Measurements from ENCODE around the gene SLC9B1. TPM values are rescaled to one million over a fixed set of nuclear protein-coding genes. Genes with fewer than 3 reads are reported as not detected.
"Not testable (repeated sequence)": the region's sequence is repeated elsewhere in the genome, so short reads cannot be mapped to it uniquely, and the experiment has no call there.

Gene SLC9B1
- total and polyA plus RNA-seq, 4 donors = 0.12 to 4.6 (median 0.35) TPM

DNA sequence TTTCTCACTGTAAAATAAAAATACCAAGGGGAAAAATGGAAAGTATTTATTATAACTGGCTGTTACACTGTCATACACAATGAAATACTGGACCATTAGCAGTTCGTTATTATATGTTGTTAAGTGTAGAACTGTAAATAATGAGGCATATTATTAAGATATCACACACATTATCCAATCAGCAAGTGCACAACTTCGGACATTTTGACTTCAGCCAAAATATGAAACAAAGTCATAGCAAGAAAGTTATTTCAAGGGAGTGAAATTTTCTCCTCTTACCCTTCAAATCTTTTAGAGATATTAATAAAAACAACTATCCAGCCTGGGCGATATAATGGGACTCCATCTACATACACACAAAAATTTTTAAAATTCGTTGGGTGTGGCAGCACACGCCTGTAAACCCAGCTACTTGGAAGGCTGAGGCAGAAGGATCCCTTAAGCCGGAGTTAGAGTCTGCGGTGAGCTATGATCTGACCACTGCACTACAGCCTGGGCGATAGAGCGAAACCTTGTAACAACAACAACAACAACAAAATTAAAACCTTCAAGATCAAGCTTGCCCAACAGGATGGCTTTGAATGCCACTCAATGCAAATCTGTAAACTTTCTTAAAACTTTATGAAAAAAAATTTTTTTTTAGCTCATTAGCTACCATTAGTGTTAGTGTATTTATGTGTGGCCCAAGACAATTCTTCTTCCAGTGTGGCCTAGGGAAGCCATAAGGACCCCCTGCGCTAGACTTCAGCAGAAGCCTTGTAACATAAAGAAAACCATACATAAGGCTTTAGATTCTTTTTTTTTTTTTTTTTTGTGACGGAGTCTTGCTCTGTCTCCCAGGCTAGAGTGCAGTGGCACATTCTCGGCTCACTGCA, 152.0 kb downstream of the SLC9B1 start:
- TF ChIP-seq, protein P1, sequence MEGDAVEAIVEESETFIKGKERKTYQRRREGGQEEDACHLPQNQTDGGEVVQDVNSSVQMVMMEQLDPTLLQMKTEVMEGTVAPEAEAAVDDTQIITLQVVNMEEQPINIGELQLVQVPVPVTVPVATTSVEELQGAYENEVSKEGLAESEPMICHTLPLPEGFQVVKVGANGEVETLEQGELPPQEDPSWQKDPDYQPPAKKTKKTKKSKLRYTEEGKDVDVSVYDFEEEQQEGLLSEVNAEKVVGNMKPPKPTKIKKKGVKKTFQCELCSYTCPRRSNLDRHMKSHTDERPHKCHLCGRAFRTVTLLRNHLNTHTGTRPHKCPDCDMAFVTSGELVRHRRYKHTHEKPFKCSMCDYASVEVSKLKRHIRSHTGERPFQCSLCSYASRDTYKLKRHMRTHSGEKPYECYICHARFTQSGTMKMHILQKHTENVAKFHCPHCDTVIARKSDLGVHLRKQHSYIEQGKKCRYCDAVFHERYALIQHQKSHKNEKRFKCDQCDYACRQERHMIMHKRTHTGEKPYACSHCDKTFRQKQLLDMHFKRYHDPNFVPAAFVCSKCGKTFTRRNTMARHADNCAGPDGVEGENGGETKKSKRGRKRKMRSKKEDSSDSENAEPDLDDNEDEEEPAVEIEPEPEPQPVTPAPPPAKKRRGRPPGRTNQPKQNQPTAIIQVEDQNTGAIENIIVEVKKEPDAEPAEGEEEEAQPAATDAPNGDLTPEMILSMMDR (IDR thresholded peaks at IDR 0.05; ENCODE audit: control extremely low read depth, extremely low read depth) = no peak

DNA sequence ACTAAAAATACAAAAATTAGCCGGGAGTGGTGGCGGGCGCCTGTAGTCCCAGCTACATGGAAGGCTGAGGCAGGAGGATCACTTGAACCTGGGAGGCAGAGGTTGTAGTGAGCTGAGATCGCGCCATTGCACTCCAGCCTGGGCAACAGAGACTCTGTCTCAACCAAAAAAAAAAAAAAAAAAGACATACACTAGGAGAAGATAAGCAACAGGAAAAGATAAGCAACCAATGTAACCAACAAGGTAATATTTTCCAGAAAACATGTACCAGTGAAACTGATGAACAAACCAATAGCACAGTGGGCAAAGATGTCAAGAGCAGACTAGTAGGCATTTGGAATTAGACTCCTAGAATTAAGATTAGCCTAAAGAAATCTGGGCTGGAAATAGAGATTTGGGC, 154.2 kb downstream of the SLC9B1 start:
- H3K9me3 ChIP-seq (ENCODE audit: control insufficient read depth in 4 of 4, insufficient read depth in 3 of 4, low read length in 3 of 4); H3K27ac ChIP-seq (ENCODE audit: low read depth in 1 of 2, low read length in 1 of 2); H3K36me3 ChIP-seq (ENCODE audit: control insufficient read depth in 4 of 4, insufficient read depth in 4 of 4, low read length in 4 of 4); H3K9ac ChIP-seq (ENCODE audit: insufficient read depth in 1 of 2, low read length in 2 of 2); H3K27me3 ChIP-seq (ENCODE audit: control insufficient read depth in 3 of 3, insufficient read depth in 3 of 3, low read length in 2 of 3); ATAC-seq (ENCODE audit: insufficient read depth, low FRiP score); DNase-seq; H3K4me3 ChIP-seq: not testable (repeated sequence)
- H3K4me1 ChIP-seq (ENCODE audit: control insufficient read depth in 5 of 5, insufficient read depth in 5 of 5, low read length in 5 of 5) = peaks cover 0 to 18% (median 1%) of the 10 kb centered on the region in 5 donors
- WGBS, 2 donors = 92 to 97% methylated on average over 5 of the region's 5 CpGs

More for the DNA sequence above, 152.0 kb downstream of the SLC9B1 start:
- H3K4me3 ChIP-seq = no peak overlapping the region
- H3K9me3 ChIP-seq (ENCODE audit: control insufficient read depth in 4 of 4, insufficient read depth in 3 of 4, low read length in 3 of 4) = no peaks in the 10 kb centered on the region
- peak overlapping the region; percentile 96 to 98 for H3K27ac ChIP-seq (ENCODE audit: low read depth in 1 of 2, low read length in 1 of 2)
- peak overlapping the region; percentile 70 to 100 for H3K9ac ChIP-seq (ENCODE audit: insufficient read depth in 1 of 2, low read length in 2 of 2)
- peaks cover 0 to 25% (median 1%) of the 10 kb centered on the region in 5 donors for H3K4me1 ChIP-seq (ENCODE audit: control insufficient read depth in 5 of 5, insufficient read depth in 5 of 5, low read length in 5 of 5)
- H3K36me3 ChIP-seq (ENCODE audit: control insufficient read depth in 4 of 4, insufficient read depth in 4 of 4, low read length in 4 of 4) = no peaks in the 10 kb centered on the region
- peak in 2 of 3 donors; percentile 4 to 17 for DNase-seq
- no peak for ATAC-seq (ENCODE audit: insufficient read depth, low FRiP score)
- no peaks in the 10 kb centered on the region for H3K27me3 ChIP-seq (ENCODE audit: control insufficient read depth in 3 of 3, insufficient read depth in 3 of 3, low read length in 2 of 3)
- 72 to 74% methylated on average over 12 of the region's 12 CpGs for whole genome bisulfite sequencing, 2 donors

DNA sequence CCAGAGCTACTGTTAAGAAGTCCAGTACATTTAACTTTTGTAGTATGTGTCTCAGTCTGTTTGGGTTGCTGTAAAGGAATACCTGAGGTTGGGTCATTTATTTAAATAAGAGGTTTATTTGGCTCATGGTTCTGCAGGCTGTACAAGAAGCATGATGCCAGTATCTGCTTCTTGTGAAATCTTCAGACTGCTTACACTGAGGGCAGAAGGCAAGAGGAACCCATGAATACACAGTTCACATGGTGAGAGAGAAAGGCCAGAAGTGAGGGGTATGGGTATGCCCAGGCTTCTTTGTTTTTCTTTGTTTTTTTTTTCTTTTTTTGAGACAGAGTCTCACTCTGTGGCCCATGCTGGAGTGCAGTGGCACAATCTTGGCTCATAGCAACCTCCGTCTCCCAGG, 156.8 kb downstream of the SLC9B1 start:
- no peaks in the 10 kb centered on the region for H3K27me3 ChIP-seq (ENCODE audit: control insufficient read depth in 3 of 3, insufficient read depth in 3 of 3, low read length in 2 of 3)
- no peak overlapping the region for H3K27ac ChIP-seq (ENCODE audit: low read depth in 1 of 2, low read length in 1 of 2)
- H3K9me3 ChIP-seq (ENCODE audit: control insufficient read depth in 4 of 4, insufficient read depth in 3 of 4, low read length in 3 of 4) = peaks cover 0 to 8% (median 2%) of the 10 kb centered on the region in 4 donors
- no peak for ATAC-seq (ENCODE audit: insufficient read depth, low FRiP score)
- H3K4me1 ChIP-seq (ENCODE audit: control insufficient read depth in 5 of 5, insufficient read depth in 5 of 5, low read length in 5 of 5) = peaks cover 0 to 4% (median 1%) of the 10 kb centered on the region in 5 donors
- 100% methylated on average over 1 of the region's 1 CpG for WGBS, 2 donors
- no peak overlapping the region for H3K9ac ChIP-seq (ENCODE audit: insufficient read depth in 1 of 2, low read length in 2 of 2)
- no peak for DNase-seq
- TF ChIP-seq, protein P1 (IDR thresholded peaks at IDR 0.05; ENCODE audit: control extremely low read depth, extremely low read depth) = no peak
- H3K4me3 ChIP-seq = no peak overlapping the region
- no peaks in the 10 kb centered on the region for H3K36me3 ChIP-seq (ENCODE audit: control insufficient read depth in 4 of 4, insufficient read depth in 4 of 4, low read length in 4 of 4)

DNA sequence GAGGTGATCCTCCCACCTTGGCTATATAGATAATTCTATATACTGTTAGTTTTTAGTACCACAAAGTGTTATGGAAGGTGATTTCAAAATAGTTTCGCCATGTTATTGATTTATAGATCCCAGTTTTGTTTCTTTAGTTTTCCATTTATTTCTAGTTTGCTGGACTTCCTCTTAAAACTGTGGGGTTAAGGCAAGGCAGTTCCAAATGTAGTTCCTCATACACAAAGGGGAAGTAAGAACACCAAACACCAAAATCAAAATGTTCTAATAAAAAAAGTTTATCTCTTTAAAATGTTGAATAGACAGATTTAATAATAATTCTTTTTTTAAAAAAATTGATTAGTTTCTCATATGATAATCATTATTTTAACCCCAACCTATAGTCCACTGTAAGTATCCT, 157.5 kb downstream of the SLC9B1 start:
- H3K27ac ChIP-seq (ENCODE audit: low read depth in 1 of 2, low read length in 1 of 2) = no peak overlapping the region
- TF ChIP-seq, protein P1 (IDR thresholded peaks at IDR 0.05; ENCODE audit: control extremely low read depth, extremely low read depth) = no peak
- peaks cover 0 to 8% (median 2%) of the 10 kb centered on the region in 4 donors for H3K9me3 ChIP-seq (ENCODE audit: control insufficient read depth in 4 of 4, insufficient read depth in 3 of 4, low read length in 3 of 4)
- ATAC-seq (ENCODE audit: insufficient read depth, low FRiP score) = no peak
- no peak for DNase-seq
- H3K4me1 ChIP-seq (ENCODE audit: control insufficient read depth in 5 of 5, insufficient read depth in 5 of 5, low read length in 5 of 5) = no peaks in the 10 kb centered on the region
- H3K4me3 ChIP-seq = no peak overlapping the region
- no peak overlapping the region for H3K9ac ChIP-seq (ENCODE audit: insufficient read depth in 1 of 2, low read length in 2 of 2)
- no peaks in the 10 kb centered on the region for H3K27me3 ChIP-seq (ENCODE audit: control insufficient read depth in 3 of 3, insufficient read depth in 3 of 3, low read length in 2 of 3)
- 35 to 57% methylated on average over 1 of the region's 1 CpG for WGBS, 2 donors
- H3K36me3 ChIP-seq (ENCODE audit: control insufficient read depth in 4 of 4, insufficient read depth in 4 of 4, low read length in 4 of 4) = no peaks in the 10 kb centered on the region

Measured in lung (tissue), 12 donors.